Lower lobe of right lung (tissue), 2 donors: ENCODE data around the gene FAM177A1. TPM values are rescaled to one million over a fixed set of nuclear protein-coding genes. Genes with fewer than 3 reads are reported as not detected.

Source experiments
- ATAC-seq, 2 donors: fragments of 200-7000 bp; cut with Tn5 transposase; one replicate each; pipeline ENCODE4 v1.9.1; 2020 to 2022; ENCODE audit warnings: mild to moderate bottlenecking in 2 of 2, moderate library complexity in 2 of 2
- DNase-seq: peaks from one replicate; pipeline ENCODE4 v3.0.0-alpha.2; 2020
- H3K27ac ChIP-seq: fragments of 200-600 bp; one replicate; pipeline ENCODE4 v1.8.0; 2022
- H3K27me3 ChIP-seq: fragments of 200-600 bp; one replicate; pipeline ENCODE4 v1.8.0; 2022; ENCODE audit warnings: low read depth
- H3K36me3 ChIP-seq: fragments of 200-600 bp; one replicate; pipeline ENCODE4 v1.8.0; 2022; ENCODE audit warnings: mild to moderate bottlenecking
- H3K4me1 ChIP-seq: fragments of 200-600 bp; one replicate; pipeline ENCODE4 v1.8.0; 2022
- H3K4me3 ChIP-seq: fragments of 200-600 bp; one replicate; pipeline ENCODE4 v1.8.0; 2022; ENCODE audit warnings: mild to moderate bottlenecking
- H3K9me3 ChIP-seq: fragments of 200-600 bp; one replicate; pipeline ENCODE4 v1.8.0; 2022
- CTCF ChIP-seq: fragments of 200-600 bp; IDR thresholded peaks from one replicate; pipeline ENCODE4 v1.8.0; 2022; ENCODE audit warnings: antibody characterized with exemption, mild to moderate bottlenecking
- intact Hi-C: fragments of 100-400 bp; cut with DNase I; formaldehyde crosslinking; loops from one replicate; pipeline ENCODE4 v1.11.0; 2022
- long read RNA-seq: library from polyadenylated mRNA; unstranded; transcript quantifications from one replicate; pipeline ENCODE4 v2.0.0, GENCODE V29; 2021
- total RNA-seq: library from RNA; stranded (reverse); fragmentation: NEBNext Ultra II Directional; extraction: Animal tissue kit (Norgen Biotek cat#: 25700); gene quantifications from one replicate; pipeline ENCODE4 v1.2.1, GENCODE V29; 2021
- donor health status: DM: no; HTN: yes; CAD: no; lungs with severe emphysema.

Gene FAM177A1
- total RNA-seq = 104 TPM
- long read RNA-seq, transcript FAM177A1-201 (5 exons, 2,927 nt) = major isoform, 61 of 140 reads
- long read RNA-seq, transcript FAM177A1-202 (6 exons, 858 nt) = minor isoform, 30 of 140 reads
- long read RNA-seq, partial matches to known transcripts = 22 of 140 reads
- long read RNA-seq, other reads (novel, unspliced or antisense) = 24 of 140 reads

- Histone ChIP-seq H3K9me3 (no peaks in the 10 kb centered on the region), H3K27me3 (no peaks in the 10 kb centered on the region), H3K4me3 (peak within 1 kb of the TSS; percentile 70), H3K4me1 (peaks cover 31% of the 10 kb centered on the region), H3K36me3 (peaks cover 24% of the 10 kb centered on the region), H3K27ac (peak within 1 kb of the TSS; percentile 93)
- intact Hi-C loops = no loop called here
- peak; percentile 100 for DNase-seq
- ATAC-seq = peak; percentile 99 to 100
- no peak for TF ChIP-seq CTCF
Measured at GRCh38 chr14:35046048-35046750, at the start of gene FAM177A1. TSS of gene FAM177A1 (plus strand) at chr14:35046272. CDS start at chr14:35046464, 192 bp downstream.

- ATAC-seq = no peak
- Histone ChIP-seq H3K4me3 (no peak overlapping the region), H3K27ac (no peak overlapping the region), H3K36me3 (peaks cover 53% of the 10 kb centered on the region), H3K9me3 (no peaks in the 10 kb centered on the region), H3K4me1 (no peaks in the 10 kb centered on the region), H3K27me3 (no peaks in the 10 kb centered on the region)
- TF ChIP-seq CTCF = no peak
- intact Hi-C loops = no loop called here
- DNase-seq = no peak
Measured at GRCh38 chr14:34997762-34998161, 48.3 kb upstream of the FAM177A1 start.

GRCh38 chr14:34999500-34999899 lies 46.6 kb upstream of the FAM177A1 start:
- Histone ChIP-seq H3K4me1 (no peaks in the 10 kb centered on the region), H3K36me3 (peaks cover 64% of the 10 kb centered on the region), H3K4me3 (no peak overlapping the region), H3K27me3 (no peaks in the 10 kb centered on the region), H3K27ac (no peak overlapping the region), H3K9me3 (no peaks in the 10 kb centered on the region)
- intact Hi-C loops = no loop called here
- ATAC-seq (no peak), DNase-seq (no peak)
- TF ChIP-seq CTCF = no peak

- peaks cover 77% of the 10 kb centered on the region for H3K36me3 ChIP-seq
- H3K9me3 ChIP-seq = no peaks in the 10 kb centered on the region
- no peak overlapping the region for H3K4me3 ChIP-seq
- no peak overlapping the region for H3K27ac ChIP-seq
- no peaks in the 10 kb centered on the region for H3K27me3 ChIP-seq
- ATAC-seq (no peak), DNase-seq (no peak)
- no peak for TF ChIP-seq CTCF
- H3K4me1 ChIP-seq = no peaks in the 10 kb centered on the region
- intact Hi-C loops = no loop called here
Measured at GRCh38 chr14:35001621-35002020, 44.5 kb upstream of the FAM177A1 start.

GRCh38 chr14:35004839-35005238 lies 41.2 kb upstream of the FAM177A1 start:
- no peaks in the 10 kb centered on the region for H3K9me3 ChIP-seq
- no peak overlapping the region for H3K4me3 ChIP-seq
- no peaks in the 10 kb centered on the region for H3K27me3 ChIP-seq
- no peak overlapping the region for H3K27ac ChIP-seq
- TF ChIP-seq CTCF = no peak
- H3K36me3 ChIP-seq = peaks cover 79% of the 10 kb centered on the region
- intact Hi-C loops = no loop called here
- no peaks in the 10 kb centered on the region for H3K4me1 ChIP-seq
- ATAC-seq (no peak), DNase-seq (no peak)
